Measurements from ENCODE around the gene TTC27. TPM values are rescaled to one million over a fixed set of nuclear protein-coding genes. Genes with fewer than 3 reads are reported as not detected.
"Not testable (repeated sequence)": the region's sequence is repeated elsewhere in the genome, so short reads cannot be mapped to it uniquely, and the experiment has no call there.

The TTC27 gene
- total RNA-seq, 1 experiment from 2014 or later: 25.1 TPM

DNA sequence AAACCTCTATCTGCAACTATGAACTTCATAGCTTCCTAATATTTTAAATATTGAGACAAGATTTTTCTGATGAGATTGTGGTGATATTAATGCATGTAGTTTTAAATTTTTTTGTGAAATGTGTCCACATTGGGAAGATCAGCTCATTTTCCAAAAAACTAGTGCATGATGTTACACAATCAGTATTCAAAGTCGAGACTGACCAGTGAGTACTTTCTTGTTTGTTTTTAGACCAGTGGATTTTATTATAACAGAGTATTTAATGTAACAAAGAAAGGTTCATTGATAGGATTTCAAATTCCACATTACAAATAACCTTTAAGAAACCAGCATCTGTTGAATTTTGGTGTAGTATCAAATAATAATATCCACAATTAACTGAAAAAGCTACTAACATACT lies 99.3 kb downstream of the TTC27 start:
- ChIA-PET POLR2A (interaction anchor here (0.7 kb wide), 1 partner anchor 8 kb away, joined by 5 read pairs; no protein-coding TSS in a partner anchor), CTCF (no interaction called here)
- no peak overlapping the region for H3K4me3 Mint-ChIP-seq
- H3K36me3 Mint-ChIP-seq: peaks cover 32% of the 10 kb centered on the region
- no peaks in the 10 kb centered on the region for H3K27me3 Mint-ChIP-seq (ENCODE audit: low read depth)
- H3K9me3 Mint-ChIP-seq: peaks cover 26% of the 10 kb centered on the region
- H3K27ac Mint-ChIP-seq: no peak overlapping the region
- no peak for ATAC-seq
- TF ChIP-seq TEAD1 (CRISPR knock-in tag; IDR thresholded peaks at IDR 0.05) (no peak), CBFB (CRISPR knock-in tag; IDR thresholded peaks at IDR 0.05; ENCODE audit: low read depth) (no peak)
- TF ChIP-seq, protein P1, sequence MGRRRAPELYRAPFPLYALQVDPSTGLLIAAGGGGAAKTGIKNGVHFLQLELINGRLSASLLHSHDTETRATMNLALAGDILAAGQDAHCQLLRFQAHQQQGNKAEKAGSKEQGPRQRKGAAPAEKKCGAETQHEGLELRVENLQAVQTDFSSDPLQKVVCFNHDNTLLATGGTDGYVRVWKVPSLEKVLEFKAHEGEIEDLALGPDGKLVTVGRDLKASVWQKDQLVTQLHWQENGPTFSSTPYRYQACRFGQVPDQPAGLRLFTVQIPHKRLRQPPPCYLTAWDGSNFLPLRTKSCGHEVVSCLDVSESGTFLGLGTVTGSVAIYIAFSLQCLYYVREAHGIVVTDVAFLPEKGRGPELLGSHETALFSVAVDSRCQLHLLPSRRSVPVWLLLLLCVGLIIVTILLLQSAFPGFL (CRISPR knock-in tag; IDR thresholded peaks at IDR 0.05; ENCODE audit: borderline replicate concordance): no peak
- peaks cover 21% of the 10 kb centered on the region for H3K4me1 Mint-ChIP-seq
- DNase-seq (ENCODE audit: low spot score): no peak

DNA sequence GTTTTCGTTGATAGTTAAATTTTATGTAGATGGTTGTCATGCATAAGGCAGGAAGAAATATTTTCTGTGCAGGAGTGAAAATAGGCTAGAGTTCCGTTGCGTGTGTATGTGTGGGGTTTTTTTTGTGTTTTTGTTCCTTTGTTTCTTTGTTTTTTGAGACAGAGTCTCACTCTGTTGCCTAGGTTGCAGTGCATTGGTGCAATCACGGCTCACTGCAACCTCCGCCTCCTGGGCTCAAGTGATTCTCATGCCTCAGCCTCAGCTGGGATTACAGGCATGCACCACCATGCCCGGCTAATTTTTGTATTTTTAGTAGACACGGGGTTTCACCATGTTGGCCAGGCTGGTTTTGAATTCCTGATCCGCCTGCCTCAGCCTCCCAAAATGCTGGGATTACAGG lies 103.1 kb downstream of the TTC27 start:
- Mint-ChIP-seq H3K36me3 (peaks cover 16% of the 10 kb centered on the region), H3K4me1 (peaks cover 22% of the 10 kb centered on the region), H3K9me3 (peaks cover 11% of the 10 kb centered on the region)
- H3K27ac Mint-ChIP-seq; H3K4me3 Mint-ChIP-seq; H3K27me3 Mint-ChIP-seq (ENCODE audit: low read depth); DNase-seq (ENCODE audit: low spot score); CTCF ChIA-PET; ATAC-seq: not testable (repeated sequence)
- POLR2A ChIA-PET: interaction anchor here (0.7 kb wide), 1 partner anchor 154 kb away, joined by 3 read pairs; no protein-coding TSS in a partner anchor

DNA sequence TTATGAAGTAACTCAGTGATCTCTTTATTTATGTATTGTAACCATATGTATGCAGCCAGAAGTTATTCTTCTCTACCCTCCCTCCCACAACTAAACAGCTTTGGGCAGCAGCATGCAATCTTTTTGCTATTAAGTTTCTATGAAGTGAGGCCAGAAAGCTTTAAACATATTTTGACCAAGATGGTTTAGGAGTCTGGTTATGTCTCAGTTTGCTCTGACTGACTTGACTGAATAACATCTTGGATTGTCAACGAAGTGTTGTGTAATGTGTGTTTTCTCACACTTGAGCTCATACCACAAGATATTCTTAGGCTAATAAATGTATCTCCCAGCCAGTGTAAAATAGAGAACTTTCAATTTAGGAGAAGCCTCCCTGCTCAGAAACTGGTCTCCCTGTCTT lies 104.3 kb downstream of the TTC27 start:
- Mint-ChIP-seq H3K36me3 (peaks cover 4% of the 10 kb centered on the region; the same call in 1 of the 2 replicates), H3K4me3 (no peak overlapping the region), H3K4me1 (peaks cover 22% of the 10 kb centered on the region), H3K27me3 (ENCODE audit: low read depth) (no peaks in the 10 kb centered on the region), H3K9me3 (peaks cover under 1% of the 10 kb centered on the region), H3K27ac (peak overlapping the region; percentile 39)
- ChIA-PET CTCF (no interaction called here), POLR2A (no interaction called here)
- DNase-seq (ENCODE audit: low spot score) (no peak), ATAC-seq (no peak)
- TF ChIP-seq, protein P2, sequence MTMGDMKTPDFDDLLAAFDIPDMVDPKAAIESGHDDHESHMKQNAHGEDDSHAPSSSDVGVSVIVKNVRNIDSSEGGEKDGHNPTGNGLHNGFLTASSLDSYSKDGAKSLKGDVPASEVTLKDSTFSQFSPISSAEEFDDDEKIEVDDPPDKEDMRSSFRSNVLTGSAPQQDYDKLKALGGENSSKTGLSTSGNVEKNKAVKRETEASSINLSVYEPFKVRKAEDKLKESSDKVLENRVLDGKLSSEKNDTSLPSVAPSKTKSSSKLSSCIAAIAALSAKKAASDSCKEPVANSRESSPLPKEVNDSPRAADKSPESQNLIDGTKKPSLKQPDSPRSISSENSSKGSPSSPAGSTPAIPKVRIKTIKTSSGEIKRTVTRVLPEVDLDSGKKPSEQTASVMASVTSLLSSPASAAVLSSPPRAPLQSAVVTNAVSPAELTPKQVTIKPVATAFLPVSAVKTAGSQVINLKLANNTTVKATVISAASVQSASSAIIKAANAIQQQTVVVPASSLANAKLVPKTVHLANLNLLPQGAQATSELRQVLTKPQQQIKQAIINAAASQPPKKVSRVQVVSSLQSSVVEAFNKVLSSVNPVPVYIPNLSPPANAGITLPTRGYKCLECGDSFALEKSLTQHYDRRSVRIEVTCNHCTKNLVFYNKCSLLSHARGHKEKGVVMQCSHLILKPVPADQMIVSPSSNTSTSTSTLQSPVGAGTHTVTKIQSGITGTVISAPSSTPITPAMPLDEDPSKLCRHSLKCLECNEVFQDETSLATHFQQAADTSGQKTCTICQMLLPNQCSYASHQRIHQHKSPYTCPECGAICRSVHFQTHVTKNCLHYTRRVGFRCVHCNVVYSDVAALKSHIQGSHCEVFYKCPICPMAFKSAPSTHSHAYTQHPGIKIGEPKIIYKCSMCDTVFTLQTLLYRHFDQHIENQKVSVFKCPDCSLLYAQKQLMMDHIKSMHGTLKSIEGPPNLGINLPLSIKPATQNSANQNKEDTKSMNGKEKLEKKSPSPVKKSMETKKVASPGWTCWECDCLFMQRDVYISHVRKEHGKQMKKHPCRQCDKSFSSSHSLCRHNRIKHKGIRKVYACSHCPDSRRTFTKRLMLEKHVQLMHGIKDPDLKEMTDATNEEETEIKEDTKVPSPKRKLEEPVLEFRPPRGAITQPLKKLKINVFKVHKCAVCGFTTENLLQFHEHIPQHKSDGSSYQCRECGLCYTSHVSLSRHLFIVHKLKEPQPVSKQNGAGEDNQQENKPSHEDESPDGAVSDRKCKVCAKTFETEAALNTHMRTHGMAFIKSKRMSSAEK (CRISPR knock-in tag; IDR thresholded peaks at IDR 0.05; ENCODE audit: borderline replicate concordance): no peak
- TF ChIP-seq, protein P3, sequence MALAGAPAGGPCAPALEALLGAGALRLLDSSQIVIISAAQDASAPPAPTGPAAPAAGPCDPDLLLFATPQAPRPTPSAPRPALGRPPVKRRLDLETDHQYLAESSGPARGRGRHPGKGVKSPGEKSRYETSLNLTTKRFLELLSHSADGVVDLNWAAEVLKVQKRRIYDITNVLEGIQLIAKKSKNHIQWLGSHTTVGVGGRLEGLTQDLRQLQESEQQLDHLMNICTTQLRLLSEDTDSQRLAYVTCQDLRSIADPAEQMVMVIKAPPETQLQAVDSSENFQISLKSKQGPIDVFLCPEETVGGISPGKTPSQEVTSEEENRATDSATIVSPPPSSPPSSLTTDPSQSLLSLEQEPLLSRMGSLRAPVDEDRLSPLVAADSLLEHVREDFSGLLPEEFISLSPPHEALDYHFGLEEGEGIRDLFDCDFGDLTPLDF (CRISPR knock-in tag; IDR thresholded peaks at IDR 0.05): no peak
- no peak for TF ChIP-seq NFYB (CRISPR knock-in tag; conservative IDR thresholded peaks at IDR 0.05; ENCODE audit: low read depth)
- TF ChIP-seq ZBTB21 (CRISPR knock-in tag; IDR thresholded peaks at IDR 0.05; ENCODE audit: borderline replicate concordance): no peak
- TF ChIP-seq RORB (CRISPR knock-in tag; IDR thresholded peaks at IDR 0.05): no peak
- TF ChIP-seq GTF2I (CRISPR knock-in tag; conservative IDR thresholded peaks at IDR 0.05): no peak
- no peak for TF ChIP-seq NR1H2 (CRISPR knock-in tag; IDR thresholded peaks at IDR 0.05)
- no peak for TF ChIP-seq FOXK1 (CRISPR knock-in tag; IDR thresholded peaks at IDR 0.05)
- TF ChIP-seq SP1 (CRISPR knock-in tag; conservative IDR thresholded peaks at IDR 0.05): no peak
- no peak for TF ChIP-seq CBFB (CRISPR knock-in tag; IDR thresholded peaks at IDR 0.05; ENCODE audit: low read depth)
- no peak for TF ChIP-seq FOXP1 (CRISPR knock-in tag; IDR thresholded peaks at IDR 0.05; ENCODE audit: borderline replicate concordance)
- no peak for TF ChIP-seq ZNF423 (CRISPR knock-in tag; IDR thresholded peaks at IDR 0.05)
- no peak for TF ChIP-seq ATF1 (CRISPR knock-in tag; IDR thresholded peaks at IDR 0.05)
- TF ChIP-seq, protein P4, sequence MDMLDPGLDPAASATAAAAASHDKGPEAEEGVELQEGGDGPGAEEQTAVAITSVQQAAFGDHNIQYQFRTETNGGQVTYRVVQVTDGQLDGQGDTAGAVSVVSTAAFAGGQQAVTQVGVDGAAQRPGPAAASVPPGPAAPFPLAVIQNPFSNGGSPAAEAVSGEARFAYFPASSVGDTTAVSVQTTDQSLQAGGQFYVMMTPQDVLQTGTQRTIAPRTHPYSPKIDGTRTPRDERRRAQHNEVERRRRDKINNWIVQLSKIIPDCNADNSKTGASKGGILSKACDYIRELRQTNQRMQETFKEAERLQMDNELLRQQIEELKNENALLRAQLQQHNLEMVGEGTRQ (CRISPR knock-in tag; IDR thresholded peaks at IDR 0.05): no peak

All from WTC11 (cell line).